SK-N-MC (cell line): ENCODE data around the gene CPLX1.

ENCODE experiments used
- DNase-seq: peaks from one replicate; pipeline ENCODE4 v3.0.0-alpha.2; 2011; ENCODE audit warnings: low read depth, low spot score
- H3K27ac ChIP-seq: fragments of 200-600 bp; sonication (generic); 2 replicates; pipeline ENCODE4 v1.5.1; 2016; ENCODE audit warnings: mixed run types
- H3K36me3 ChIP-seq: fragments of 200-600 bp; sonication (generic); 2 replicates; pipeline ENCODE4 v1.6.1; 2017; ENCODE audit warnings: antibody characterized with exemption, low read length, mixed read lengths; ENCODE audit not compliant: insufficient read depth
- H3K4me3 ChIP-seq: fragments of 200-600 bp; sonication (generic); 2 replicates; pipeline ENCODE4 v1.5.1; 2016
- H3K9ac ChIP-seq: fragments of 200-600 bp; sonication (generic); 2 replicates; pipeline ENCODE4 v1.8.0; 2017; ENCODE audit warnings: mixed run types, mixed read lengths; ENCODE audit not compliant: insufficient read length
- H3K9me3 ChIP-seq: fragments of 200-600 bp; sonication (generic); 2 replicates; pipeline ENCODE4 v1.6.1; 2017; ENCODE audit warnings: low read depth, mild to moderate bottlenecking, antibody characterized with exemption, low read length, moderate library complexity, mixed read lengths
- EZH2 ChIP-seq: fragments of 200-600 bp; sonication (generic); IDR thresholded peaks from one replicate; pipeline ENCODE4 v1.6.1; 2017; ENCODE audit warnings: antibody characterized with exemption
- FOXP2 ChIP-seq: optimal IDR thresholded peaks from 2 replicates; pipeline ENCODE3; 2011; ENCODE audit warnings: mild to moderate bottlenecking, moderate library complexity; ENCODE audit not compliant: insufficient read depth; ENCODE audit errors: extremely low read length, control extremely low read depth
- POLR2AphosphoS5 ChIP-seq: IDR thresholded peaks from 2 replicates; pipeline ENCODE4 v1.6.1; 2012; ENCODE audit warnings: mild to moderate bottlenecking, low read depth, low read length, borderline replicate concordance

Gene CPLX1

GRCh38 chr4:867526-868250, 41.8 kb upstream of the CPLX1 start:
- no peak for TF ChIP-seq EZH2
- no peak for TF ChIP-seq FOXP2
- no peak for TF ChIP-seq POLR2AphosphoS5
- Histone ChIP-seq H3K27ac (no peak overlapping the region), H3K4me3 (no peak overlapping the region), H3K9ac (no peak overlapping the region), H3K36me3 (peaks cover 12% of the 10 kb centered on the region; the same call in 1 of the 2 replicates), H3K9me3 (no peaks in the 10 kb centered on the region)
- no peak for DNase-seq

- no peak overlapping the region for H3K9ac ChIP-seq
- no peak overlapping the region for H3K27ac ChIP-seq
- no peaks in the 10 kb centered on the region for H3K9me3 ChIP-seq
- DNase-seq = no peak
- H3K36me3 ChIP-seq = peaks cover 12% of the 10 kb centered on the region; the same call in 1 of the 2 replicates
- TF ChIP-seq FOXP2 (no peak), POLR2AphosphoS5 (no peak), EZH2 (no peak)
- no peak overlapping the region for H3K4me3 ChIP-seq
These were observed 40.9 kb upstream of the CPLX1 start for GRCh38 chr4:866761-867390.

DNA sequence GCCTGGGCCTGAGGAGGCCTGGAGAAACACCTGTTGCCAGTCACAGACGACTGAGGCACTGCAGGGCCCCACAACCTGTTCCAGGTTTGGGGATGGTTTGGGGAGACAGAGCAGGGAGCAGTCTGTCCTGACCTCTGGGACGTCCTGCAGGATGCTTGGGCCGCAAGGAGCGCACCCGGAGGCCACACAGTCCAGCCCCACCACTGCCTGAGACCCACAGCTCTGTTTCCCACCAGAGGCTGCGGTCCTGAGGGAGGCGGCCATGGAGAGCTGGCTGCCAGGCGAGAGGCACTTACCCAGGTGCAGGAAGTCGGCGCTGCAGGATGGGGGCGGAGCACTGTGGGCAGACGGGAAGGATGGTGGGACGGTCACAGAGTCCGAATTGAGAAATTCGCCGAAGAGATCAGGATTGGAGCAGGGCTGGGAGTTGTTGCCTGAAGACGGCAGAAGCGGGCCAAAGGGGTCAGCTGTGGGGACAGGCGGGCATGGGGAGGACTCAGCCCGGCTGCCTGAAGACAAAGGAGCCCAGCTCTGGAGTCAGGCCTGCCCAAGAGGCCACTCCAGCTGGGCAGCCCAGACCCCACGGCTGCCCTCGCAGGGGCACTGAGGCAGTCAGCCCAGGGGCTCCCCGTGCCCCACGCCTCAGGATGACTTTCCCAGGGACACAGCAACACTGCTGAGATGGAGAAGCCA, 40.3 kb upstream of the CPLX1 start:
- DNase-seq = no peak
- H3K27ac ChIP-seq = no peak overlapping the region
- peaks cover 12% of the 10 kb centered on the region; the same call in 1 of the 2 replicates for H3K36me3 ChIP-seq
- TF ChIP-seq POLR2AphosphoS5 (no peak), EZH2 (no peak), FOXP2 (no peak)
- H3K4me3 ChIP-seq = no peak overlapping the region
- no peaks in the 10 kb centered on the region for H3K9me3 ChIP-seq
- H3K9ac ChIP-seq = no peak overlapping the region

GRCh38 chr4:865572-865971, 39.6 kb upstream of the CPLX1 start:
- no peak for DNase-seq
- TF ChIP-seq EZH2 = no peak
- no peak for TF ChIP-seq FOXP2
- no peak for TF ChIP-seq POLR2AphosphoS5
- Histone ChIP-seq H3K27ac (no peak overlapping the region), H3K4me3 (no peak overlapping the region), H3K9ac (no peak overlapping the region), H3K9me3 (no peaks in the 10 kb centered on the region), H3K36me3 (peaks cover 11% of the 10 kb centered on the region; the same call in 1 of the 2 replicates)

- H3K9ac ChIP-seq = no peak overlapping the region
- DNase-seq = no peak
- peaks cover 8% of the 10 kb centered on the region; the same call in 1 of the 2 replicates for H3K36me3 ChIP-seq
- H3K4me3 ChIP-seq = no peak overlapping the region
- no peaks in the 10 kb centered on the region for H3K9me3 ChIP-seq
- no peak overlapping the region for H3K27ac ChIP-seq
- no peak for TF ChIP-seq EZH2
These were observed 39.2 kb upstream of the CPLX1 start for GRCh38 chr4:865121-865465.

- TF ChIP-seq EZH2 = no peak
- no peak for TF ChIP-seq FOXP2
- no peak for TF ChIP-seq POLR2AphosphoS5
- no peak overlapping the region for H3K27ac ChIP-seq
- H3K36me3 ChIP-seq = peaks cover 8% of the 10 kb centered on the region; the same call in 1 of the 2 replicates
- no peak for DNase-seq
- no peak overlapping the region for H3K9ac ChIP-seq
- H3K4me3 ChIP-seq = no peak overlapping the region
- H3K9me3 ChIP-seq = no peaks in the 10 kb centered on the region
These were observed 38.7 kb upstream of the CPLX1 start for GRCh38 chr4:864456-865120.

- TF ChIP-seq EZH2 = no peak
- no peak for TF ChIP-seq POLR2AphosphoS5
- no peak for TF ChIP-seq FOXP2
- Histone ChIP-seq H3K4me3 (no peak overlapping the region), H3K27ac (no peak overlapping the region), H3K9ac (no peak overlapping the region), H3K9me3 (no peaks in the 10 kb centered on the region), H3K36me3 (peaks cover 16% of the 10 kb centered on the region; the same call in 1 of the 2 replicates)
- no peak for DNase-seq
These were observed 34.6 kb upstream of the CPLX1 start for GRCh38 chr4:860561-860960.

GRCh38 chr4:859496-859895, 33.6 kb upstream of the CPLX1 start:
- H3K9ac ChIP-seq = no peak overlapping the region
- no peak overlapping the region for H3K27ac ChIP-seq
- no peak for TF ChIP-seq FOXP2
- no peak for TF ChIP-seq POLR2AphosphoS5
- TF ChIP-seq EZH2 = no peak
- no peaks in the 10 kb centered on the region for H3K9me3 ChIP-seq
- peaks cover 16% of the 10 kb centered on the region; the same call in 1 of the 2 replicates for H3K36me3 ChIP-seq
- DNase-seq = no peak
- no peak overlapping the region for H3K4me3 ChIP-seq
